HL-60 (cell line): ENCODE results near the gene HTR6.
A peak's percentile ranks its signal among the peaks of the same experiment; 100 is the strongest.

Experiments used
- DNase-seq, 2 experiments: peaks; one replicate each; pipeline ENCODE4 v3.0.0-alpha.2; 2010 to 2020; ENCODE audit warnings: low read depth in 1 of 2, low spot score in 1 of 2
- H3K27ac ChIP-seq: fragments of 250-450 bp; sonication (Bioruptor Pico); replicated peaks from 2 replicates; pipeline ENCODE4 v1.5.1; 2020; ENCODE audit warnings: mild to moderate bottlenecking, moderate library complexity
- H3K27me3 ChIP-seq: fragments of 250-450 bp; sonication (Bioruptor Pico); 2 replicates; pipeline ENCODE4 v1.5.1; 2021; ENCODE audit warnings: mild to moderate bottlenecking, moderate library complexity; ENCODE audit not compliant: insufficient read depth, poor library complexity, severe bottlenecking
- H3K4me3 ChIP-seq: replicated peaks from 2 replicates; pipeline ENCODE4 v1.5.1; 2011; ENCODE audit warnings: mild to moderate bottlenecking, control low read depth, low read length; ENCODE audit not compliant: insufficient read depth
- CTCF ChIP-seq: IDR thresholded peaks from one replicate; pipeline ENCODE4 v1.5.1; 2011; ENCODE audit warnings: low read length, control low read depth, inconsistent platforms; ENCODE audit not compliant: insufficient read depth
- GABPA ChIP-seq: IDR thresholded peaks from 2 replicates; pipeline ENCODE4 v1.6.1; 2012; ENCODE audit warnings: low read depth
- POLR2AphosphoS5 ChIP-seq: IDR thresholded peaks from 2 replicates; pipeline ENCODE4 v1.6.1; 2012; ENCODE audit warnings: low read depth
- REST ChIP-seq: IDR thresholded peaks from 2 replicates; pipeline ENCODE4 v1.6.1; 2012; ENCODE audit warnings: low read depth; ENCODE audit not compliant: insufficient replicate concordance
- SPI1 ChIP-seq: IDR thresholded peaks from 2 replicates; pipeline ENCODE4 v1.6.1; 2012; ENCODE audit warnings: low read depth, mild to moderate bottlenecking, borderline replicate concordance

Gene HTR6

GRCh38 chr1:19644681-19645410, 19.8 kb upstream of the HTR6 start:
- Histone ChIP-seq H3K27me3 (peaks cover 22% of the 10 kb centered on the region), H3K27ac (no peak overlapping the region), H3K4me3 (peak overlapping the region; percentile 37)
- TF ChIP-seq GABPA (peak; percentile 71), REST (no peak)
- peak in 1 of 2 experiments; percentile 30 for DNase-seq

- peaks cover 22% of the 10 kb centered on the region for H3K27me3 ChIP-seq
- DNase-seq: no peak
- TF ChIP-seq SPI1 (no peak), REST (no peak), POLR2AphosphoS5 (no peak), GABPA (no peak), CTCF (no peak)
- no peak overlapping the region for H3K27ac ChIP-seq
- H3K4me3 ChIP-seq: no peak overlapping the region
Observed at GRCh38 chr1:19645411-19646251, 19.0 kb upstream of the HTR6 start.

- DNase-seq: peak in 1 of 2 experiments; percentile 46
- TF ChIP-seq CTCF (no peak), SPI1 (no peak), REST (no peak), POLR2AphosphoS5 (no peak), GABPA (no peak)
- Histone ChIP-seq H3K4me3 (no peak overlapping the region), H3K27ac (no peak overlapping the region), H3K27me3 (peaks cover 22% of the 10 kb centered on the region)
Observed at GRCh38 chr1:19646377-19647319, 18.0 kb upstream of the HTR6 start.
